ENCODE results near the gene ARHGAP10.
"Not testable (repeated sequence)": the region's sequence is repeated elsewhere in the genome, so short reads cannot be mapped to it uniquely, and the experiment has no call there.

Gene ARHGAP10

DNA sequence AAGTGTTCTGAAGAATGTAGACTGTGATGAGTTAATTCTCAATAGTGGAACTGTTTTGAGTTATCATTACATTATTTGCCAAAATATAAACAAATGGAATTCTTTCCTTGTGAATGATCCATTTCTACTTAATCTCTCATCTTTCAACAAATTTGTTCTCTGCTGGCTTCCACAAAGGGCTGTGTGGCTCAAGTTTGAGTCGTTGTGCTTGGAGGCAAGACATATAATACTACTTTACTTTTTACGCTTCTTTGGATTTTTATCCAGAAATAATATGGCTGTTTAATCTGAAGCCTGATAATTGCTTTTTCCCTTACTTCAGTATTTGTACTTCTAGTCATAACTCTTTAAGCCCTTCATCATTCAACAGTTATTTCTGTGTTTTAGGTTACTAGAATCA, 169.5 kb downstream of the ARHGAP10 start:
- no peak for DNase-seq (ENCODE audit: low spot score)

- no peak for DNase-seq (ENCODE audit: low spot score)
Observed at GRCh38 chr4:147901916-147902315, 170.0 kb downstream of the ARHGAP10 start.

GRCh38 chr4:147909225-147909624, 177.3 kb downstream of the ARHGAP10 start:
- no peak for DNase-seq (ENCODE audit: low spot score)

GRCh38 chr4:147910315-147910714, 178.4 kb downstream of the ARHGAP10 start:
- no peak for DNase-seq (ENCODE audit: low spot score)

DNA sequence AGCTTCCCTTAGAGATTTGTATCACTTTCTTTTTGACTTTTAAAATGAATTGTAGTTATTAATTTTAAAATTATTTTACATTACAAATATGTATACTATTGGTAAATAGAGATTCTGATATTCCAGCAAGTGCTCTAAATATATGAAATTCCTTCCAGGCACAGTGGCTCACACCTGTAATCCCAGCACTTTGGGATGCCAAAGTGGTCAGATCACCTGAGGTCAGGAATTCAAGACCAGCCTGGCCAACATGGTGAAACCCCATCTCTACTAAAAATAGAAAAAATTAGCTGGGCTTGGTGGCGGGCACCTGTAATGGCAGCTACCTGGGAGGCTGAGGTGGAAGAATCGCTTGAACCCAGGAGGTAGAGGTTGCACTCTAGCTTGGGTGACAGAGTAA, 180.2 kb downstream of the ARHGAP10 start:
- not testable (repeated sequence) for DNase-seq (ENCODE audit: low spot score)

GRCh38 chr4:147913137-147913536, 181.2 kb downstream of the ARHGAP10 start:
- no peak for DNase-seq (ENCODE audit: low spot score)

DNA sequence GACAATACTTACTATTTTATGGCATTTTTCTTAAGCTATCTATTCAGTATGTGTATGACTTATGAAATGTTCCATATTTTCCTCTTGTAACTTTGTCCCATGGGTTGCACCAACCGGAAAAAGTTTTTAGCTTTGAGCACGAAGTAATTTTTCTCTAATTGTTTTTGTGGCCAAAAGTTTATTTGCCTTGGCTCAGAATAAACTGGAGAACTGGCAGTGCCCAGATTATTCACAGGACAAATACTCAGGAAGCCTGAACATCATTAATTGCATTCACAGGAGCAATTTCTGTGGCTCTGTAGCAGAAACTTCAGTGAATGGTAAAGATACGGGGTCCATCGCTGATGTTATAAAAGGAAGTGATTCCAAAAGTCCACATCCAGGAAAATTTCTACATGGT, 184.5 kb downstream of the ARHGAP10 start:
- DNase-seq (ENCODE audit: low spot score): no peak

DNA sequence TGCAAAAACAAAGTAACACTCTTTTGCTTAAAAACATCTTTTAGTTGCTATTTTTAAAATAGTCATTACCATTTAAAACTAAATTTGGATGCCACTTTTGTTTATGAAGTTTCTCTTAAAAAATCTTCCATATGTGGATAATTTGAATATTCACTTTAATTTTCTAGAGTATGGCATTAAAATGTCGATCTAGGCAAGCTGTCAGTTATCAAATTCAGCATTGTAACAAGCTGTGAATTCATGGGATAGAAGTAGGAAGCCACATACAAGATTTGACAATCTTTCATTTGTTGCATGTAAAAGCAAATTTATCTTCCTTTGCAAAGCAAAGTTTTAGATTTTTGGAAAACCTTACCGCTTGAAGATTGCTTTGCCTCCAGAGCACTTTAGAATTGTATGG, 191.5 kb downstream of the ARHGAP10 start:
- no peak for DNase-seq (ENCODE audit: low spot score)

- DNase-seq (ENCODE audit: low spot score): no peak
Observed at GRCh38 chr4:147923854-147924253, 192.0 kb downstream of the ARHGAP10 start.

- no peak for DNase-seq (ENCODE audit: low spot score)
Observed at GRCh38 chr4:147924604-147925412, 192.9 kb downstream of the ARHGAP10 start.

- DNase-seq (ENCODE audit: low spot score): no peak
Observed at GRCh38 chr4:147927377-147928137, 195.7 kb downstream of the ARHGAP10 start.

GRCh38 chr4:147928400-147928799, 196.5 kb downstream of the ARHGAP10 start:
- no peak for DNase-seq (ENCODE audit: low spot score)

GRCh38 chr4:147929746-147930145, 197.9 kb downstream of the ARHGAP10 start:
- no peak for DNase-seq (ENCODE audit: low spot score)

GRCh38 chr4:147933316-147933715, 201.4 kb downstream of the ARHGAP10 start:
- DNase-seq (ENCODE audit: low spot score): no peak

- no peak for DNase-seq (ENCODE audit: low spot score)
Observed at GRCh38 chr4:147933779-147934178, 201.9 kb downstream of the ARHGAP10 start.

GRCh38 chr4:147938496-147938895, 206.6 kb downstream of the ARHGAP10 start:
- DNase-seq (ENCODE audit: low spot score): no peak

- DNase-seq (ENCODE audit: low spot score): no peak
Observed at GRCh38 chr4:147940171-147940570, 208.3 kb downstream of the ARHGAP10 start.

GRCh38 chr4:147941373-147941772, 209.5 kb downstream of the ARHGAP10 start:
- DNase-seq (ENCODE audit: low spot score): no peak

DNA sequence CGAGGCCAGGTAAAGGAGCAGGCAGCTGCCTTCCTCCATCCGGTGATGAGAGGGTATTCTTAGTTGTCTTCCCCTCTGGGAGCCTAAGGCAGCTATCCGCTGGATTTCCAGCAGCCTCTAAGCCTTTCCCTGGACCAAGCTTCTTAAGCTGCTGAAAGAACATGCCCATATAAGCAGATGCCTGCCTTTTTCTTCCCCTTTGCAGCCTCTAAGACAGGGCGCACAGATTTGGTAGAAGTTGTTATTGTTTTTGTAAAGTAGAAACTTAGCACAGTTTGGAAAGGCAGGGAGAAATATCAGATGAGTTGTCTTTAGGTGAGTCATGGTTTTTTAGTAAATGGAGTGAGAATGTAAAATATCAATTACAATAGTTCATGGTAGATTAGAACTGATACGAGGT, 210.8 kb downstream of the ARHGAP10 start:
- no peak for DNase-seq (ENCODE audit: low spot score)

DNA sequence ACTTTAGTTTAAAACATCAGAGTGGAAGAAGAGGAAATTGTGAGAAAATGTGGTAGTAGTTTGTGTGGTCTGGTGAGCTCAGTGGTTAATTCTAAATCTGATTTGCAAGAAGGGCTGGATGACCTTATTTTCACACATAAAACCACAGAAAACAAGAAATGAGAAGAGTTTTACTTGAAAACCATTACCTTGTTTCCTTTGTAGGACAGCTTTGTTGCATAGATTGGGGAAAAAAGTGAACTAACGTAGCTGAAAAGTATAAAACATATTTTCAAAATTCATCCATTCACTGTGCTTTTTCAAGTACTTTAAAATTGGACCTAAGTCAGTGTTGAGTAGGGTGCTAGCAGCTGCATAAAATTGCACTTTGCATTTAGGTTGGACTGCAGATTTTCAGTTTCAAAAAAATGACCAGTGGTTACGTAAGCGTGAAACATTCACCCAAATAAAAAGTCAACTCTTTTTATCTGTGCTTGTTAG, 211.3 kb downstream of the ARHGAP10 start:
- no peak for DNase-seq (ENCODE audit: low spot score)

DNA sequence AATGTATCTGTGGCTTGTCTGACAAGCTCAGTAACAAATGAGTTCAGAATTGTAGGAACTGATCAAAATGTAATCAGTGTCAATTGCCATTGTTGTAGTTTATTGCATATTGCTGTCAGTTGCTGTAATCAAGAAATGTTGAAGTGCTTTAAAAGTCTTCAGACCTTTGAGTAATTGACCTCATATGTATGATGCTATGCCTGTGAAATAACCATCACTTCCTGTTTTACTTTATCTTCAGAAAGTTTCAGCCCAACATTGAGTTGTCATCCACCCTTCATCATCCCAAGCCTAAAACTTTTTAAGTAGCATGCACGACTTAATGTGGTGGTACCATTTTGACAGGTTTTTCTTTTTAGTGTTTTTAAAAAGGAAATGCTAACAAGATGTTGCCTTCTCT, 212.4 kb downstream of the ARHGAP10 start:
- no peak for DNase-seq (ENCODE audit: low spot score)

GRCh38 chr4:147944670-147945260, 212.9 kb downstream of the ARHGAP10 start:
- no peak for DNase-seq (ENCODE audit: low spot score)

DNA sequence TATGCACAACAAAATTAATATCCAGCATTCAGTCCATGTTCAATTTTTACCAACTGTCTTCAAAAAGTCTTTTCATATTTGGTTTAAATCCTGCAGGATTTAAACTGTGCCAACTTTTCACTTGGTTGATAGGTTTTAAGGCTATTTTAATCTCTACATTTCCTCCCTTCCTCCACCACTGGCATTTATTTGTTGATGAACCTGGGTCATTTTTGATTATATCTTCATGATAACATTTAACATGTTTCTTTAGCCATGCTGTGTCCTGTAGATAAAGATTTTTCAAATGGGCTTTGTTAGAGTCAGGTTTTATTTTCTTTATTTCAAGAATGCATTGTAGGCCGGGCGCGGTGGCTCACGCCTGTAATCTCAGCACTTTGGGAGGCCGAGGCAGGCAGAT, 216.4 kb downstream of the ARHGAP10 start:
- DNase-seq (ENCODE audit: low spot score): no peak

All from hematopoietic multipotent progenitor cell treated with erythropoietin and hydrocortisone succinate and interleukin-3 and kit ligand, for 17 days (in vitro differentiated cells).